GM12878 (cell line): ENCODE results near the gene NLGN2.

ENCODE experiments used
- CBFB ChIP-seq: IDR thresholded peaks from 2 replicates; pipeline ENCODE4 v1.6.1; 2016; ENCODE audit warnings: antibody characterized with exemption, low read depth
- GABPA ChIP-seq: IDR thresholded peaks from 2 replicates; pipeline ENCODE4 v1.6.1; 2014; ENCODE audit warnings: antibody characterized with exemption, low read depth, mild to moderate bottlenecking, inconsistent platforms
- HDGF ChIP-seq: fragments of 450-650 bp; IDR thresholded peaks from 2 replicates; pipeline ENCODE4 v1.6.1; 2016; ENCODE audit warnings: antibody characterized with exemption
- NBN ChIP-seq: fragments of 450-650 bp; IDR thresholded peaks from 2 replicates; pipeline ENCODE4 v1.6.1; 2016
- NRF1 ChIP-seq: conservative IDR thresholded peaks from 2 replicates; pipeline ENCODE4 v1.6.1; 2011; ENCODE audit warnings: mild to moderate bottlenecking, low read depth, low read length, improper control_type of control experiment
- POLR2A ChIP-seq: IDR thresholded peaks from 2 replicates; pipeline ENCODE4 v1.6.1; 2011; ENCODE audit warnings: low read depth, mild to moderate bottlenecking, low read length
- POU2F2 ChIP-seq: IDR thresholded peaks from 3 replicates; pipeline ENCODE4 v1.6.1; 2011; ENCODE audit warnings: low read depth, mild to moderate bottlenecking, low read length, borderline replicate concordance
- TAF1 ChIP-seq: IDR thresholded peaks from 2 replicates; pipeline ENCODE4 v1.6.1; 2011; ENCODE audit warnings: mild to moderate bottlenecking, low read depth, low read length, borderline replicate concordance
- TF ChIP-seq, protein P1 (sequence below), 3 experiments: IDR thresholded peaks in 2 of 3; conservative IDR thresholded peaks in 1 of 3; 2 replicates each; pipeline ENCODE4 v1.5.1; 2011; ENCODE audit warnings: low read depth in 3 of 3, low read length in 3 of 3, mild to moderate bottlenecking in 3 of 3, control low read depth in 2 of 3, moderate library complexity in 2 of 3, inconsistent platforms in 1 of 3, mixed read lengths in 1 of 3; ENCODE audit not compliant: control insufficient read depth in 2 of 3, insufficient read depth in 1 of 3; ENCODE audit errors: extremely low read depth in 1 of 3
- TF ChIP-seq, protein P2 (sequence below): fragments of 450-650 bp; conservative IDR thresholded peaks from 2 replicates; pipeline ENCODE4 v1.6.1; 2017; ENCODE audit warnings: mild to moderate bottlenecking, moderate library complexity
- TF ChIP-seq, protein P3 (sequence below): fragments of 150-350 bp; IDR thresholded peaks from 2 replicates; pipeline ENCODE4 v1.6.1; 2014; ENCODE audit warnings: mild to moderate bottlenecking, low read depth, low read length

DNA sequence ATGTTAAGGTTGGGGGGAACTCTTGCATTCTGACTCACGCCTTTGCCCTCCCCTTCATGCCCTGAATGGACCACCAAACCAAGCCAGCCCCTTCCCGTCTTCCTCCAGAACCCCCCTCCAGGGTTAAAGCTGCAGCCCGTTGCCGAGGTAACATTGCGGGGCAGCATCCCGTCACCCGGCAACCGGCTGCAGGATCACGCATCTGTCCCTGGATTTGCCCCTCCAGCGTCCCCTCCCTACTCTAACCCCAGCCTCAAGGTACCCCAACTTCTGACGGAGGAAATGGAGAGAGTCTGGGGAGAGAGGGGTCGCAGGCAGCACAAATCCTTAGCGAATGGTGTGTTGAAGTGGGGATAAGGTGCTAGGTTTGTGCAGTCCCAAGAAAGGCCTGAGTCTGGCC lies 563 bp upstream of the NLGN2 start:
- TF ChIP-seq CBFB (no peak), POU2F2 (no peak), TAF1 (no peak), POLR2A (no peak), NRF1 (no peak), GABPA (no peak), NBN (no peak), HDGF (no peak)
- TF ChIP-seq, protein P1, sequence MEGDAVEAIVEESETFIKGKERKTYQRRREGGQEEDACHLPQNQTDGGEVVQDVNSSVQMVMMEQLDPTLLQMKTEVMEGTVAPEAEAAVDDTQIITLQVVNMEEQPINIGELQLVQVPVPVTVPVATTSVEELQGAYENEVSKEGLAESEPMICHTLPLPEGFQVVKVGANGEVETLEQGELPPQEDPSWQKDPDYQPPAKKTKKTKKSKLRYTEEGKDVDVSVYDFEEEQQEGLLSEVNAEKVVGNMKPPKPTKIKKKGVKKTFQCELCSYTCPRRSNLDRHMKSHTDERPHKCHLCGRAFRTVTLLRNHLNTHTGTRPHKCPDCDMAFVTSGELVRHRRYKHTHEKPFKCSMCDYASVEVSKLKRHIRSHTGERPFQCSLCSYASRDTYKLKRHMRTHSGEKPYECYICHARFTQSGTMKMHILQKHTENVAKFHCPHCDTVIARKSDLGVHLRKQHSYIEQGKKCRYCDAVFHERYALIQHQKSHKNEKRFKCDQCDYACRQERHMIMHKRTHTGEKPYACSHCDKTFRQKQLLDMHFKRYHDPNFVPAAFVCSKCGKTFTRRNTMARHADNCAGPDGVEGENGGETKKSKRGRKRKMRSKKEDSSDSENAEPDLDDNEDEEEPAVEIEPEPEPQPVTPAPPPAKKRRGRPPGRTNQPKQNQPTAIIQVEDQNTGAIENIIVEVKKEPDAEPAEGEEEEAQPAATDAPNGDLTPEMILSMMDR (IDR thresholded peaks at IDR 0.05 in 2 of 3, conservative IDR thresholded peaks at IDR 0.05 in 1 of 3; ENCODE audit: control insufficient read depth in 2 of 3, extremely low read depth in 1 of 3, insufficient read depth in 1 of 3, low read depth in 3 of 3, low read length in 3 of 3), result no peak
- TF ChIP-seq, protein P2, sequence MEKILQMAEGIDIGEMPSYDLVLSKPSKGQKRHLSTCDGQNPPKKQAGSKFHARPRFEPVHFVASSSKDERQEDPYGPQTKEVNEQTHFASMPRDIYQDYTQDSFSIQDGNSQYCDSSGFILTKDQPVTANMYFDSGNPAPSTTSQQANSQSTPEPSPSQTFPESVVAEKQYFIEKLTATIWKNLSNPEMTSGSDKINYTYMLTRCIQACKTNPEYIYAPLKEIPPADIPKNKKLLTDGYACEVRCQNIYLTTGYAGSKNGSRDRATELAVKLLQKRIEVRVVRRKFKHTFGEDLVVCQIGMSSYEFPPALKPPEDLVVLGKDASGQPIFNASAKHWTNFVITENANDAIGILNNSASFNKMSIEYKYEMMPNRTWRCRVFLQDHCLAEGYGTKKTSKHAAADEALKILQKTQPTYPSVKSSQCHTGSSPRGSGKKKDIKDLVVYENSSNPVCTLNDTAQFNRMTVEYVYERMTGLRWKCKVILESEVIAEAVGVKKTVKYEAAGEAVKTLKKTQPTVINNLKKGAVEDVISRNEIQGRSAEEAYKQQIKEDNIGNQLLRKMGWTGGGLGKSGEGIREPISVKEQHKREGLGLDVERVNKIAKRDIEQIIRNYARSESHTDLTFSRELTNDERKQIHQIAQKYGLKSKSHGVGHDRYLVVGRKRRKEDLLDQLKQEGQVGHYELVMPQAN, result no peak
- TF ChIP-seq, protein P3, sequence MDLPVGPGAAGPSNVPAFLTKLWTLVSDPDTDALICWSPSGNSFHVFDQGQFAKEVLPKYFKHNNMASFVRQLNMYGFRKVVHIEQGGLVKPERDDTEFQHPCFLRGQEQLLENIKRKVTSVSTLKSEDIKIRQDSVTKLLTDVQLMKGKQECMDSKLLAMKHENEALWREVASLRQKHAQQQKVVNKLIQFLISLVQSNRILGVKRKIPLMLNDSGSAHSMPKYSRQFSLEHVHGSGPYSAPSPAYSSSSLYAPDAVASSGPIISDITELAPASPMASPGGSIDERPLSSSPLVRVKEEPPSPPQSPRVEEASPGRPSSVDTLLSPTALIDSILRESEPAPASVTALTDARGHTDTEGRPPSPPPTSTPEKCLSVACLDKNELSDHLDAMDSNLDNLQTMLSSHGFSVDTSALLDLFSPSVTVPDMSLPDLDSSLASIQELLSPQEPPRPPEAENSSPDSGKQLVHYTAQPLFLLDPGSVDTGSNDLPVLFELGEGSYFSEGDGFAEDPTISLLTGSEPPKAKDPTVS, result no peak
